ENCODE results near the gene GLRB. TPM values are rescaled to one million over a fixed set of nuclear protein-coding genes. Genes with fewer than 3 reads are reported as not detected.

GLRB gene
- total RNA-seq = 14.2 and 16.2 TPM in 2 replicates

GRCh38 chr4:157075811-157076577 is at the start of gene GLRB:
GLRB (plus strand) TSS chr4:157076150; CDS start chr4:157078025, 1,875 bp downstream.

DNA sequence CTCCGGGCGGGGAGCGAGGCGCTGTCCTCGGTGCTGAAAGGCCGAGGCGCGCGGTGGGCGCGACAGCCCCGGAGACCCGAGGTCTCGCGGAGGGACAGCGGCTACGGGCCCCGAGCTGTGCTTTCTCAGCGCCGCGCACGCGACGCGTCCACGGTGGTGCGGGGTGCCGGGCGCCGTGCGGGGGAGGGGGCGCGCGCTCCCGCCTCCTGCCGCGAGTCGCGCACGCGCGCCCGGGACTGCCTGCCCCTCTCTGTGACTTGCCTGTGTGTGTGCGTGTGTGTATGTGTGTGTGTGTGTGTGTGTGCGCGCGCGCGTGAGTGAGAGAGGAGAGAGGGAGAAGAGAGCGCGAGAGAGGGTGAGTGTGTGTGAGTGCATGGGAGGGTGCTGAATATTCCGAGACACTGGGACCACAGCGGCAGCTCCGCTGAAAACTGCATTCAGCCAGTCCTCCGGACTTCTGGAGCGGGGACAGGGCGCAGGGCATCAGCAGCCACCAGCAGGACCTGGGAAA is 144.5 kb downstream of the GLRB start, which contains the start of gene GRIA2:
GRIA2 (plus strand) TSS at position 358 of the 511 bp plus-strand sequence. CDS start 315 bp downstream, outside the sequence.

Small RNA genes within 50 kb of the gene (small RNA-seq; reads per million reads assigned to genes)
- not detected for gene RF00019
- gene RNU6-582P = not detected

Other genes starting within 250 kb of the GLRB start
- 81.4 and 106 TPM in 2 replicates for gene PDGFC, start 104.4 kb upstream of the GLRB start, total RNA-seq
- 0.22 TPM in 1 of 2 replicates, not detected in the other for gene GRIA2, start 144.6 kb downstream of the GLRB start, total RNA-seq

Measured in articular chondrocyte of knee joint (primary cell).